OCI-LY3 (cell line): ENCODE results near the gene PDGFA.

Experiments
- EZH2phosphoT487 ChIP-seq: fragments of 200-600 bp; shearing (Covaris generic); IDR thresholded peaks from 2 replicates; pipeline ENCODE4 v1.6.1; 2018; ENCODE audit warnings: antibody characterized with exemption, mixed run types, low read depth
- TF ChIP-seq, protein P1 (sequence below): fragments of 200-600, 300-600 bp; sonication (generic); IDR thresholded peaks from 2 replicates; pipeline ENCODE4 v1.5.1; 2014; ENCODE audit warnings: antibody characterized with exemption, low read length, low read depth

- TF ChIP-seq, protein P1, sequence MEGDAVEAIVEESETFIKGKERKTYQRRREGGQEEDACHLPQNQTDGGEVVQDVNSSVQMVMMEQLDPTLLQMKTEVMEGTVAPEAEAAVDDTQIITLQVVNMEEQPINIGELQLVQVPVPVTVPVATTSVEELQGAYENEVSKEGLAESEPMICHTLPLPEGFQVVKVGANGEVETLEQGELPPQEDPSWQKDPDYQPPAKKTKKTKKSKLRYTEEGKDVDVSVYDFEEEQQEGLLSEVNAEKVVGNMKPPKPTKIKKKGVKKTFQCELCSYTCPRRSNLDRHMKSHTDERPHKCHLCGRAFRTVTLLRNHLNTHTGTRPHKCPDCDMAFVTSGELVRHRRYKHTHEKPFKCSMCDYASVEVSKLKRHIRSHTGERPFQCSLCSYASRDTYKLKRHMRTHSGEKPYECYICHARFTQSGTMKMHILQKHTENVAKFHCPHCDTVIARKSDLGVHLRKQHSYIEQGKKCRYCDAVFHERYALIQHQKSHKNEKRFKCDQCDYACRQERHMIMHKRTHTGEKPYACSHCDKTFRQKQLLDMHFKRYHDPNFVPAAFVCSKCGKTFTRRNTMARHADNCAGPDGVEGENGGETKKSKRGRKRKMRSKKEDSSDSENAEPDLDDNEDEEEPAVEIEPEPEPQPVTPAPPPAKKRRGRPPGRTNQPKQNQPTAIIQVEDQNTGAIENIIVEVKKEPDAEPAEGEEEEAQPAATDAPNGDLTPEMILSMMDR: no peak
- no peak for TF ChIP-seq EZH2phosphoT487
Measured at GRCh38 chr7:512541-513311, 6.9 kb downstream of the PDGFA start.
